DMS53 treated with DMSO at 0.1 percent for 48 hours (cell line): Measurements from ENCODE around the gene PTCH2.
A peak's percentile ranks its signal among the peaks of the same experiment; 100 is the strongest.

ENCODE experiments used
- DNase-seq: peaks from one replicate; lab custom pipeline; 2025; ENCODE audit not compliant: unreplicated experiment; lab: John Stamatoyannopoulos, UW

PTCH2 gene

GRCh38 chr1:44842862-44843655 lies at the start of gene PTCH2:
Gene PTCH2 (minus strand): TSS chr1:44843253. CDS start chr1:44842932, 321 bp downstream.
- no peak for DNase-seq

DNA sequence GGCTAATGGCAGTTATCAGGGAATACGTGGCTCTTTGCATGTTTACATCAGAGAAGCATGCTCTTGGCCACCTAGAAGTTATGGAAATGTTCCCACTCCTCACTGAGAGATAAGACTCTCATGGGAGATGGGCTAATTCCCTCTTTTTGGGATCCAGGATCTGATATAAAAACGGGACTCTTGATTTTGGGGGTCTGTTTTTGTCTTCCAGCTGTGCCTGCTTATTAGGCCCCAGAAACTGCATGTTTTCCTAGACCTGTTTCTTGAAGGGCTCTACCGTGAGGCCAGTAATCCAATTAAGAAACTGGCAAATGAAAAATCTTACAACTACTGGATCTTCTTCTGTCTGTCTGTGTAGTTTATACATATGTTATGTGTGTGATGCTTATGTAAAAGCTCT lies 47.0 kb upstream of the PTCH2 start:
- no peak for DNase-seq

GRCh38 chr1:44885406-44885805 lies 42.4 kb upstream of the PTCH2 start:
- no peak for DNase-seq

GRCh38 chr1:44884746-44885145 lies 41.7 kb upstream of the PTCH2 start:
- no peak for DNase-seq

DNA sequence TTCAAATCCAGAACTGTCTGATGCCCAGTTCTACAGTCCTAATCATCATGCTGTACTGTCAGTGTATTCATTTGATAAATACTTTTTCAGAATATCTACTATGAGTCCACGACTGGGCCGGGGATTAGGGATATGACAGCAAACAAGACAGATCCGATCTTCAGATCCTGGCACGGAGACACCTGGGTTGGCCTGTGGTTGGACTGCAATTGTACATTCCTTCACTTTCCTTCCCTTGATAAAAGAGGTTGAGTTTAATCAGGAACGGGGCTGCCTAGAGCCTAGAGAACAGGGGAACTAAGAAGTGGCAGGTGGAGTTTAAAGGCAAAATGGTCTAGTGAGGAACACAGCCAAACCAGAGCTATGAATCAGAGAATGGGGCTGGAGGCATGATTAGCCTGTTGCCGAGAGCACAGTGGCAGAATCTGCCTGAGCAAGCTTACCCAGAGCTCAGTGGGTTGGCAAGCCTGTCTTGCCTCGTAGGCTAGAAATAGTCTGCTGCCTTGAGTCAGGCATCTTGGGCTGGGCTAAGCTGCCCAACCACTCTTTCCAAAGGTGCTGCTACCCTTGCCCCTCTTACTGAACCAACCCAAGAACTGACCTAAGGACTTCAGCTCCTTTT lies 38.1 kb upstream of the PTCH2 start:
- no peak for DNase-seq

- no peak for DNase-seq
Measured at GRCh38 chr1:44874155-44874554, 31.1 kb upstream of the PTCH2 start.

- no peak for DNase-seq
Measured at GRCh38 chr1:44870096-44870495, 27.0 kb upstream of the PTCH2 start.

DNA sequence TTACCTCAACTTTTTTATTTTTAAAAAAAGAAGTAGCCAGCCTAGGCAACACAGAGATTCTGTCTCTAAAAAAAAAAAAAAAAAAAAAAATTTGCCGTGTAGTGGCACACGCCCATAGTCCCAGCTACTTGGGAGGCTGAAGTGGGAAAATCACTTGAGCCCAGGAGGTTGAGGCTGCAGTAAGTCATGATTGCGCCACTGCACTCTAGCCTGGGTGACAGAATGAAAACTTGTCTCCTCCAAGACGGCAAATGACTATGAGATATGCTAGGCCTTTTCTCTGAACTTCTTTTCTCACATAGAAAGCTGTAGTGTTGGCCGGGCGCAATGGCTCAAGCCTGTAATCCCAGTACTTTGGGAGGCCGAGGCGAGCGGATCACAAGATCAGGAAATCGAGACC lies 24.7 kb upstream of the PTCH2 start:
- DNase-seq = no peak

- no peak for DNase-seq
Measured at GRCh38 chr1:44862829-44863401, 19.9 kb upstream of the PTCH2 start.

DNA sequence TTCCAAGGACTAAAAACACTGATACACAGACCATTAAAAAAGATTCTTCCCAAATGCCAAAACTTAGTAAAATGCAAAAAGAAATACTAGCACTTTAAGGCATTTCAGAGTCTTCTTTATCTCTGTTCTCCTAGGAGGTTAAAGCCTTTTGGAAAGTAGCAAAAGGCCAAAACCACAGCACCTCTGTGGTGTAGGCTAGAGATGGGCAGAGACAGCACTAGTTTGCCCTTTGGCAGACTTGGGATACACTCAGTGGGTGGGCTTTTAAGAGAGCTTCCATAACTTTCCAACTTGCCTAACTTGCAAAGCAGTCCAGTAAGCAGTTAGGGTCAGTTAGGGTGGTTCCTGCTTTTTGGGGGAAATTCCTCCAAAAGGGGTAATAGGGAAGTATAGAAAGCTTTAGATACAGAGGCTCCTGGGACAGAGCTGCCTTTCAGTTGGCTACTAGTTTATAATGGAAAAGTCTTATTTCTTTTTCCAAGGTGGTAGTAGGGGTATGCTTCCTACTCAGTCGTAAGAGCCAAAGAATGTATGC lies 17.9 kb upstream of the PTCH2 start:
- DNase-seq = no peak

DNA sequence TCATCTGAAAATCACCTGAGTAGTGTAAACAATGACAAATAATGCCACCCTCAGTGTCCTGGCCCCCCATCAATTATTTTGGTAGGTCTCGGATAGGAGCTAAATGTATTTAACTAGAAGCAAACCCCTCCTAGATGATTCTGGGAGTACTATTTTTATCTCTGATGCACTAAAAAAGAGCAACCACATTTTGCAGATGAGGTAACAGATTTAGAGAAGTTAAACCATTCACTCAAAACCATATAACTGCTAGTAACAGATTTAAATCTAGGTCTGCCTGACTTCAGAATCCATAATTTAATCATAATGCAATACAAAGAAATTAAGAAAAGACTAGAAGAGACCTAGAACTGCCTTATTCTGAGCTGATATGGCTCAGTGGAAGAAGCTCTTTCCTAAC lies 17.3 kb upstream of the PTCH2 start:
- no peak for DNase-seq

DNA sequence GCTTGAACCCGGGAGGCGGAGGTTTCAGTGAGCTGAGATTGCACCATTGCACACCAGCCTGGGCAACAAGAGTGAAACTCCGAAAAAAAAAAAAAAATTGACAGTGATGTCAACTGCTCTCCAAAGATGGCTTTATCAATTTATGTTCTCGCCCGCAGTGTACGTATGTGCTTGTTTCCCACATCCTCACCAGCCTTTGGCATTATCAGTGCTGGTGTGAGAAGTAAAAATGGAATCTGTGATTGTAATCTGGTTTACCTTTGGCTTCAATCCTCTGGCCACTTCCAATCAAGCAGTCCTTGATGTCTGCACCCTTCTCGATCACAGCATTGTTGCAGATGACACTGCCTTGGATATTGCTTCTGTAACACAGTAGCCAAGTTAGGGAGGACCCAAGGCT lies 14.4 kb upstream of the PTCH2 start:
- DNase-seq = no peak

- no peak for DNase-seq
Measured at GRCh38 chr1:44855742-44856141, 12.7 kb upstream of the PTCH2 start.

DNA sequence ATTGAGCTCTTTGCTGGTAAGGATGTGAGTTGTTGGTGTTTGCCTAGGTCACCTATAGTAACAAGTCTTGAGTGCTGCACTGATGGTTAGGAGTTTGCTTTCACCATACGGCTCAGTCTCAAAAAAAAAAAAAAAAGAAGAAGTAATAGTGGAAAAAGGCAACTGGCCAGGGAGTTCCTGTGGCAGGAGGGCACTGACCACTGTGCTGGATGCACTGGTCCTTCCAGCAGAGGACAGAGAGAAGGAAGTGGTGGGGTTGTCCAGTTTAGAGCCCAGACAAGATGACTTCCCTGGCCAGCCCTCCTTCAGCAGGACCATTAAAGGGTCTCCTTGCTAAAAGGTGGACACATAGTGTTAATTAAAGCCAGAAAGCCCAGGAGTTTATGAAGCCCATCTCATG lies 11.9 kb upstream of the PTCH2 start:
- DNase-seq = no peak

GRCh38 chr1:44853201-44853600 lies 10.1 kb upstream of the PTCH2 start:
- no peak for DNase-seq

GRCh38 chr1:44851308-44851707 lies 8.3 kb upstream of the PTCH2 start:
- DNase-seq = no peak

- no peak for DNase-seq
Measured at GRCh38 chr1:44849575-44850132, 6.6 kb upstream of the PTCH2 start.

DNA sequence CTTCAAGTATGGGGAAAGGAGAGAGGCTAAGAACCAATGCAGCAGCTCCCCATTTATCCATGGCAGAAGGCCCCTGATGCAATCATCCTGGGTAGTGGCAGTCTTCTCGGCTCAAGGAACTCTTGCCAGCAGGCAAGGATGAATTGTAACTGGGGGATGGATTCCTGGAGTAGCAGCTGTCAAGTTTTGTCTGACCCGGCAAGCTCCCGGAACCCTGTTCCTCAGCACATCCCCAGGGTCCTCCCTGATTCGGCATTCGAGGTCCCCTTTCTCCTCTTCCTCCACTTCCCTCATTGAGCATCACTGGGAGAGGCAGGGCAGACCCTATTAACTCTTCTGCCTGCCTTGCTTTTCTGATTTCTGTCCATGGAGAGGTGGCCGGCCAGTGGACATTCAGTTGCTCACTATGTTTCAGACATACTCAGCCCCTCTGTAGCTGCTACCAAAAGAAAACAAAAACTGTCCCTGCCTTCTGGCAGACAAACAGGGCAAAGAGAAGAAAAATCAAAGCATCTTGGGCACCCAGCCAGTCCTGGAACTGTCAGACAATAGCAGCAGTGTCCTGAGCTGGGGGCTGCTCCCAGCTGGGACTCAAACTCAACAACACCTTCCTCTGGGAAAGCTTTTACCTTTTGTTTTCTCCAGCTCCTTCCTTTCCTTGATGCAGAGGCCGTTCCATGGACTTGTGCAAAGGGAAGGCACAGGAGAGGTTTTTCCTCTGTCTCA lies 5.6 kb upstream of the PTCH2 start:
- no peak for DNase-seq

DNA sequence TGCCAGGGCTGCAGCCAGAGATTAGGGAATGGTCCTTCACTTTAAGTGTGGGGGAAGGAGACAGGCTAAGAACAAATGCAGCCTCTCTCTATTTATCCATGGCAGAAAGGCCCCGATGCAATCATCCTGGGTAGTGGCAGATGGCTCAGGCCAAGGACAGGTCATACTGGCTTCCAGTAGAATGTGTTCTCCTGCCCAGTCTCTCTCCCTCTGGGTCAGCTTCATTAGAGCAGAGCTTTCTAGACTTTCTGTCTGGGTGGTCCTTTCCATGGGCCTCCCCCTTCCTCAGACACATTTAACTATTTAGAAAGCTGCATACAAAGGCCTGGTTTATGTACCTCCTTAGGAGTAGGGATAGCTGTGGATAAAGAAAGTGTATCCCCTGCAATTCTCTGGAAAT lies 4.8 kb upstream of the PTCH2 start:
- DNase-seq = no peak

- no peak for DNase-seq
Measured at GRCh38 chr1:44846985-44847384, 3.9 kb upstream of the PTCH2 start.

- DNase-seq = peak; percentile 47
Measured at GRCh38 chr1:44842486-44842861, 579 bp downstream of the PTCH2 start.
